DND-41 (cell line): ENCODE measurements around the gene QTRT2.

Source experiments
- EZH2 ChIP-seq: IDR thresholded peaks from 3 replicates; pipeline ENCODE4 v1.6.1; 2012; ENCODE audit warnings: borderline replicate concordance, low read depth, mild to moderate bottlenecking, moderate library complexity, low read length, inconsistent platforms; ENCODE audit not compliant: severe bottlenecking
- TF ChIP-seq, protein P1 (sequence below): IDR thresholded peaks from 2 replicates; pipeline ENCODE4 v1.5.1; 2012; ENCODE audit warnings: borderline replicate concordance, low read length, moderate library complexity, mild to moderate bottlenecking; ENCODE audit not compliant: poor library complexity, severe bottlenecking; ENCODE audit errors: extremely low read depth

- TF ChIP-seq, protein P1, sequence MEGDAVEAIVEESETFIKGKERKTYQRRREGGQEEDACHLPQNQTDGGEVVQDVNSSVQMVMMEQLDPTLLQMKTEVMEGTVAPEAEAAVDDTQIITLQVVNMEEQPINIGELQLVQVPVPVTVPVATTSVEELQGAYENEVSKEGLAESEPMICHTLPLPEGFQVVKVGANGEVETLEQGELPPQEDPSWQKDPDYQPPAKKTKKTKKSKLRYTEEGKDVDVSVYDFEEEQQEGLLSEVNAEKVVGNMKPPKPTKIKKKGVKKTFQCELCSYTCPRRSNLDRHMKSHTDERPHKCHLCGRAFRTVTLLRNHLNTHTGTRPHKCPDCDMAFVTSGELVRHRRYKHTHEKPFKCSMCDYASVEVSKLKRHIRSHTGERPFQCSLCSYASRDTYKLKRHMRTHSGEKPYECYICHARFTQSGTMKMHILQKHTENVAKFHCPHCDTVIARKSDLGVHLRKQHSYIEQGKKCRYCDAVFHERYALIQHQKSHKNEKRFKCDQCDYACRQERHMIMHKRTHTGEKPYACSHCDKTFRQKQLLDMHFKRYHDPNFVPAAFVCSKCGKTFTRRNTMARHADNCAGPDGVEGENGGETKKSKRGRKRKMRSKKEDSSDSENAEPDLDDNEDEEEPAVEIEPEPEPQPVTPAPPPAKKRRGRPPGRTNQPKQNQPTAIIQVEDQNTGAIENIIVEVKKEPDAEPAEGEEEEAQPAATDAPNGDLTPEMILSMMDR: no peak
- no peak for TF ChIP-seq EZH2
Measured at GRCh38 chr3:114083112-114083511, 26.6 kb downstream of the QTRT2 start.
